NCI-H1092 treated with DMSO at 0.1 percent for 48 hours (cell line): ENCODE measurements around the gene IMPACT.

ENCODE experiments used
- DNase-seq: peaks from one replicate; lab custom pipeline; 2025; lab: John Stamatoyannopoulos, UW

Gene IMPACT

DNA sequence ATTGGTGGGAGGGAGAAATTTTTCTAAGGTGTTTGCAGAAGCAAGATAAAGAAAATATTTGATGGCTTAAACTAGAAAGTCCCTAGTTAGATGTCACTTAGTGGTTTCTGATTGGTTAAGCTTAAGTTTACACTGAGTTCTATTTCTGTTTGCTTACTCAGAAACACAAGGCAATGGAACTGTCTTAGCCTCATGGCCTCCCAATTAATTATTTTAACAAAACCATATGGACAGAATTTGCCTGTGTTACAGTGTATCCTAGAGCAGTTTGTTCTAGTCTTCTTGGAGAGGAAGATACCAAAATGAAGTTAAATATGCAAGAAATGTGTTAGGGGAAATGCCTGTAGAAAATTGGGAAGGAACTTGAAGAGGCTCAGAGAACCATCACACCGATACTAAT lies 4.6 kb upstream of the IMPACT start:
- DNase-seq = no peak

DNA sequence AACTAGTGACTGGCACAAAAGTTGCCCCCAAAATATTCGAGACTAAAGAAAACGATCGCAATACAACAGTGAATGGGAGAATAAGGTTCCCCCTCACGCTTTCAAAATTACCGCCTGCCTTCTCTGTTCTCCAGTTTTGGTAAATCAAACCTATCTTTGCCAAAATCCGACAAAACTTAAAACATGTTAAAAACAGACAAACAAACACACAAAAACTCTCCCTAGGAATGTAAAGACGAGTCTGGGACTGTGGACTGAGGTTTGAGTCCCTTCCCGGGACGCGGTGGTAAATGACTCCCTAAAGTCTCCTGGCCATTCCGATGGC lies 435 bp upstream of the IMPACT start:
- DNase-seq = no peak

DNA sequence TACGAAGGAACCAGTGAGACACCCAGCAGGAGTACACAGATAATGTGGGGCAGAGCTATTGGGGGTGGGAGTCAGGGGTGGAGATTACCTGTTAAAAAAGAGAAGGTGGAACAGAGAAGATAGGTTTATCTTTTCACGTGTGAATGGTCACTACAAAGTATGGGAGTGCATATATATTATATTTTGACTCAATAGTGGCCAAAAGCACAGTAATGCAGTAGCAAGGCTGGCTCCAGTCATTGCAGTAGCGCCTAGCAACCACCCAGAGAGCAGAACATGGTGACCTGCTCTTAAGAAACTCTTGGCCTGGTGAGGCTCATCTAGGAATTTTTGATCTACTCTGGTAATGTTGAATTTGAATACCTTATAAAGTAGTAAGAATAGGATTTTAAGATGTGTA lies 1.0 kb downstream of the IMPACT start:
- peak; percentile 38 for DNase-seq

DNA sequence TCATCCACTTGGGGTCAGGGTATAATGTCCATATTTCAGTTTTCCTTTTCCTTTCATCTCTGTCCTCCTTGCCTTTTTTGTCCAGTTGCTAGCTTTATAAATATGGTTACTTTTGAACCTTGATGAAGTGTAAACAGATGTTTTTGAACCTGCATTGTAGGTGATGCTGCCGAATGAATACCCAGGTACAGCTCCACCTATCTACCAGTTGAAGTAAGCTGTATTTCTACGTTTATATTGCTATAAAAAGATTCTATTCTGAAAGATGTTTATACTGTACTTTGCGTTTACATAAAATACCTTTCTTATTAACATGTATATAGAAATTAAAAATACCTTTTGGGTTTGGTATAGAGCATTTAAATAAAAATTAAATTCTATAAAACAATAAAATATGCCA lies 2.2 kb downstream of the IMPACT start:
- DNase-seq = no peak

DNA sequence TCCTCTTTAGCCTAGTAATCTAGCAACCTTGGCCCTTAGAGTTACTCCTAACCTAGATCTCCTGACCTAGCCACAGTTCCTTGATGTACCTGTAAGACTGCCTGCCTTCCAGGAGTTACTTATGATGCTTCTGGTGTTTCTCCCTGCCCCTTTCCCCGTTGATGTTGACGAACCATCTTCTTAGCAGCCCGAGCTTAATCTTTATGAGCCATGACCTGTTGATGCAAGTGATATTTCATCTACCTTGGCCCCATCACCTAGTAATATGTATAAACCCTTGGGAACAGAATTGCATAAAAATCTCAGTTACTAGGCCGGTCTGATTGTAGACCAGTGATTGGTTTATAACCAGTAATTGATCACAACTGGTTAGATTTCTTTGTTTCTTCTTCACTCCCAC lies 2.7 kb downstream of the IMPACT start:
- DNase-seq = no peak

DNA sequence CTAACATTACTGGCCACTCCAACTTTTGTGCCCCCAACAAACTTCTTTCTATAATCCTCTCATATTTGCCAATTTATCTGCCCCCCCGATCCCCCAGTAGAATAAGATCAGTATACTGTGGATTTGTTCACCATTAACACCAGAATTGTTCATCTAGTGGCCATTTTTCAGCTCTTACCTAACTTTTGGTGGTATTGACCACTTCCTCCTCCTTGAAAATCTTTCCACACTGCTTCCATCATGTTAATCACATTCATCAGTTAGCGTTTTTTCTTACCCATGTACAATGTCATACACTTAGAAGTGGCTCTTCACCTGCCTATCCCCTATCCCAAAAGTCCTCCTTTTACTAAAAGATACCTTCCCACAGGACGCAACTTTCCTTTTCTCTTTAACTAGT lies 6.1 kb downstream of the IMPACT start:
- no peak for DNase-seq

DNA sequence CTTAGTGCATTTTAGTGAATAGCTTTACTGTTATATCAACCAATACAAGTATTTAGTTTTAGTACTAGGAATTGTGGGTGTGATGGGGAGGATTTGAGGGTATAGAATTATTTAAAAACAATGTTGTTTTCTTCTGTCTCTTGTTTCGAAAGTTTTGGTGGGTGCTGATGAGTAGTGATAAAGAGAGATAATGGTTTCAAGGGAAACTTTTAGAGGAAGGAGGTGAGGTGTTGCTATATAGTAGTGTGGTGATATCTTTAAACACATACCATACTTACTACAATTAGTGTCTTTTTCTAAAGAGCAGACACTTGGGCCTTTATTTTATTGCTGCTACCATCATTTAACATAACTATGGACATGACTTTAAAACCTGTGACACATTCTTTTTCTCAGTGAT lies 10.5 kb downstream of the IMPACT start:
- DNase-seq = no peak

DNA sequence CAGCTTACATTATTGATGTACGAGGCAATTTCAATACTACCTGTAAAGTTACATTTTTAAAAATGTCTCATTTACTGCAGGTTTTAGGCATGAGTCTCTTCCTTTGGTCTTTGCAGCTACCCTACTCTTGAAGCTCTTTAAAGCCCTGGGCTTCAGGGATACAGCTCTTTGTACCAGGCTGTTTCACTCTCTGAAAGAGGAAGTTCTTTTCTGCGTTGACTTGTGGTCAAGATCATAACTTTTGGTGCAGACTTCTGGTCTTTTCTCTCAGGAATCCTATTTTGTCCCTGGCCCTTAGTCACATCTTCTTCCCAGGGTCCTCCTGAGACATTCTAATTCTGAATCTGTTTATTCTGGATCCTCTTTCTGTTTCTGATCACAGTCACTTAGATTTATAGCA lies 17.4 kb downstream of the IMPACT start:
- DNase-seq = no peak

DNA sequence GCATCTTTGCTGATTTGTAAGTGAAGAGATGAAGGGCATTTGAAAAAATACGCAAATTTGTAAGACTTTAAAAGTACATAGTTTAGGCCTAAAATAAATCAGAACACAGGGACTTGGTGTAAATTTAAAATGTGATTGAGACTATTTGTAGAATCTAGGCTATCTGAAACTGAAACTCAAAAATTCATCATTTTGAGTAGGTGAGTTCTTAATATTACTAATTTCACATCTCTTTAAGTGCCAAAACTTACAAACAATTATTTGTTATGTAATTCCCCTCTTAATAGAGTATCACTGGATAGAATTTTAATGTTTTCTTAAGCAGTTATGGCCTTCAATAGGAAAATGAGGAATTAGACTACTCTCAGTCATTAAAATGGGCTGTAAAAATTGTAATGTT lies 20.0 kb downstream of the IMPACT start:
- DNase-seq = no peak

DNA sequence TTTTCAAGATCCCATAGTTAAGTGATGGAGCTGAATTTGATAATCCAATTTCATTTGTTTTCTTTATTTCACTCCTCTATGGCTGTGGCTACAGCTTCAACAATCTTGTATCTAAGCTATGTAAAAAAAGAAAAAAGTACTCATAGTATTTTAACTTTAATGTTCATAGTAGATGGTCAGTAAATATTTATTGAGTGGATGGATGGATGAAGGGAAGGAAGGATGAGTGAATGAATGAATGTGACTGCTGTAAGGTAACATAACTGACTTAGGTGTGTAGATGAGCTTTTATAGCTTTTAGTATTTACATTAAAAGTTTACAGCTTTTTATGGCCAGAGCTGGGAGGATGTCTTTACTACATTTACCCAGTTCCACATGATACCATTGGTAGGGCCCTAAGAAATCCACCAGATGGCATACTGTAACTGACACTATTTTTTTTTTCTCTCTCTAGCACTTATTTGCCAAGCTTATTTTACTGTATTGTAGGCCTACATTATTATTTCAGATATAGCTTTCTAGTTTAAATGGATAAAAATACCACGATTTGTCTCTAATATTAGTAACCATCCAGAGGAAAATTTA lies 20.6 kb downstream of the IMPACT start:
- DNase-seq = no peak

DNA sequence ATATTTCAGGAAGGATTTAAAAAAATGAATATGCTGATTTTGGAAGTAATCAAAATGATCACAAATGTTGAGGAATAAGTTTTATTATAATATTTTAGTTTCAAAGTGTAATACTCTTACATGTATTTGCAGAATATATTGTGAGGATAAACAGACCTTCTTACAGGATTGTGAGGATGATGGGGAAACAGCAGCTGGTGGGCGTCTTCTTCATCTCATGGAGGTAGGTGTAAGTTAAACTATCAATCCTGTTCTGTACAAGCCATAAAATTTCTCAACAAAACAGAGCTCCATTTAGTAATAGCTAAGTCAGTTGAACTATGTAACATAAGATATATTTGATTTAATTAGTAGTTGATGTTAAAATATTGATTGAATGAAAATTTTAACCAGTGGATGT lies 21.5 kb downstream of the IMPACT start:
- no peak for DNase-seq

DNA sequence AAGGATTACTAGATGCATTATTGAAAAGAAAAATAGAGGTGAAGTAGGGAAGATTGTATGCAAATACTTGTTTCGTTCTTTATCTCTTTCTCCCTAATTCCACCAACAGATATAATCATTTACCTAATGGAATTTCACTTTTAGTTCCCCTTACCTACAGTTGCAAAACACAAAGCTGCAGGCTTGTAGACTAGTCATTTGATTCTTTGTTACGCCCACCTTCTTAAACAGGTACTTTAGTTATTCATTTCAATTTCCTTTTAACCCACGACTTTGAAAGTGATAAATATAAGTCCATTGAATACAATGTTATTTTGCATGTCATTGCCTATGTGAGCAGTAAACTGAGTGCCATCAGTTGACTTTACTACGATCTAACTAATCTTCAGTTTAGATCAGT lies 30.1 kb downstream of the IMPACT start:
- DNase-seq = no peak

DNA sequence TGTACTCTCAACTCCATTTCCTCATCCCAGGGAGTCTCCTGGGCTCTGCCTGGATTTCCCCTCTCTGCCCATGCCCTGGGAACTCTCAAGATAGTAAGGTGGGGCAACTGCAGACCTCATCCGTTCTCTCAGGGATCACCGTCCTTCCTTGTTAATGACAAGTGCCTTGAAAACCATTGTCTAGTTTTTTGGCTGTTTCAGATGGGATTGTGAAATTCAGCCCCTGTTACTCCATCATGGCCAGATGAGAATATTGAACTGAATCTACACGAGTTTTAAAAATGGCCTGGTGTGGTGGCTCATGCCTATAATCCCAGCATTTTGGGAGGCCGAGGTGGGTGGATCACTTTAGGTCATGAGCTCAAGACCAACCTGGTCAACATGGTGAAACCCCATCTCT lies 33.3 kb downstream of the IMPACT start:
- no peak for DNase-seq

DNA sequence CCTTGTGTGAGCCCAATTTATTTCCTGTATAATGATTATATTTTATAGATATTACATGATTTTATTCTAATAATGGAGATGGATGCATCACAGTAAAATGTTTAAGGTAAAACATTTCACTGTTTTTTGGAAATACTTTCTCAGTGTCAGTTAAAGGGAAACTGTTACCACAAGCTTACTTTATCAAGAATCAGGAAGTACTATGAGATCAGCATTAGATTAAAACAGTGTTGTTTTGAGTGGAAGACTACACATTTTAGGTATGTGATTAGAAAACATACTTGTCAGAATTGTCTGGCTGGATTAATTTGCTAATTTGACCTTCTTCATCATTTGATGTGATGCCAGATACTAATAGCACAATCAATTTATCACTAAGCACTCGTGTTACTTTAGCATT lies 33.9 kb downstream of the IMPACT start, which contains the start of gene HRH4:
TSS of gene HRH4 (plus strand) at position 250 of the 400 bp plus-strand sequence. CDS start at position 342, 92 bp downstream.
- no peak for DNase-seq

DNA sequence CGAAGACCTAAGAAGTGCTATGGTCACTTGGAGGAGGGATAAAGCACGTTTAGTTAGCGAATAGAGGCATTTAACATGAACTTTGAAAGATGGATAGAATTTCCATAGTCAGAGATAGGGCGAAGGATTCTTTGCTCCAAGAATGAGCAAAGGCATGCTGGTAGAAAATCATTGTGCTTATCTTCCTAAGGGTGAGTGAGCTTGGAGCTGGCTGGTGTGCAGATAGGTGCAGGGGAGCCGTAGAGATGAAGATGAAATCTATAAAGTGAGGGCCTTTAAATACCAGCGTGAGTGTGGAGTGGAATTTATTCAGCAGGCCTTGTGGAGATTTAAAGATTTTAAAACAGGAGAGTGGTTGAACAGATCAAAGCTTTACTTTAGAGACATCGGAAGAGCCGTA lies 35.5 kb downstream of the IMPACT start:
- DNase-seq = no peak

DNA sequence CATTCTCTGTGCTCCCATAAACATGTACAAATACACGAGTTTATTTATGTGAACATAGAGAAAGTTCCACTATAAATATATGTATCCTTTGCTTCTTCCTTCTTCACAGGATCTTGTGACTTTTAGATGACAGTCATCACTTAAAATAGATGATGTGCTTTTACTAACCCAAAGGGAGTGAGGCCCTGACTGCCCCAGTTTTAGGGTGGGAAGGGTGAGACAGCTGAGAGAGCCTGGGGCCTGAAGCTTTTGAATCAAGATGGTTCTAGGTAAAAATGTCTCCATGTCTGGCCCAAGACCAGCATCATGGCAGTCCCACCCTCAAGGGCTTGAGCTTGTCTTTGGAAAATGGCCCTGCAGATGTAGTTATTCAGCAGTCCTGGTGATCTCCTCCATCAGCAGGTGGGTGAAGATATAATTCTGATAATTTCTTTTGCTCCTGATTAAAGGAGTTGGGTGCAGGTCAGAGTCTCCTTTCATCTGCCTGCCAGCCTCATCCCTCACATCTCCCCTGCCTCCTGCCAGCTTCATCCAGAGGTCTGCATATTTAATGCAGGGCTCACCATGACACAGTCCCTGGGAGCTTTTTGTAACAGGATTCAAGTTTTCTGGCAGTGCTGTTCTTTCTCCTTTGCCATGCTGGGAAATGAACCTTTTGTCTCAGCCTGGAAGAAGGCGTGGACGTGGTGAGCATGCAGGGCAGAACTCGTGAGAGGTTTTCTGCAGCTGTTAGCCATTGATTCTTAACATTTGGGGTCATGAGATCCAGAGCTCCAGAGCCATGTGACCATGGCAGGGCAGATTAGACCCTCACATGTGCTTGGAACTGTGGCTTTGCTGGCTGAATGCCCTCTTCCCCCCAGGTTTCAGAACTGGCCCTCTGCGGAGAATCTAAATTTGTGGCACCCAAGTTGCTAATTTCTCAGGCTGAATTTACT lies 36.6 kb downstream of the IMPACT start:
- DNase-seq = no peak

DNA sequence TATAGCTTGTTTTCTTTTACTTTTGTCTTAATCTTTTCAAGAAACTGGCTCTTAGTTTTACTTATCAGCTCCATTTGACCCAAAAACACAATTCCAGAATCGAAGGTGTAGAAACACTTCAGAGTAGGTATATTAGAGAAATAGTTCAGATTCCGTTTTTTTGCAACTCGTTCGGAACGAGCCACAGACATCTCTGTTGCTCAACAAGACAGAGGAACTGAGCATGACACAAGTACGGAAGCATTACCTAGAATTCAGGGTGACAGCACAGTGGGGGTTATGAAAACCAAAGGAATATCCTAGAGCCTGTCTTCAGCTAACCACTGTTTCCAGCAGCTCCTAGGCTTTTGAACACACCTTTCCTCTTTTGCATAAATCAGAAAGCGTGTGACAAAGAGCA lies 39.0 kb downstream of the IMPACT start:
- no peak for DNase-seq

DNA sequence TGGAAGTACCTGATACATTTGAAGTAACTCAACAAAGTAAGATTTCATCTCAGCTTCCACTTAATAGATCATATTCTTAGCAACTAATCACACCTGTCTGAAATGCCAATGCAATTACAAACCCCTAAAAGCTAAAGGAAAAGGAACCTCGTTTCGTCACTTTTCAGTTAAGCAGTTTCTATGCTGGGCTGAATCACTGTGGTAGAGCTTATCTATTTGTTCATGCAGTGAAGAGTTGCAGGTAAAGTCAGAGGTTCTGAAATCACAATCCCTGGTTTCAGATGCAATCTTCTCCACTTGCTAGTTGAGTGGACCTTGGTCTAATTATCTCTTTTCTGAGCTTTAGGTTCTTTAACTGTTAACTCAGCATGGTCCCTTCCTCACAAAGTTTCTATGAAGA lies 40.3 kb downstream of the IMPACT start:
- no peak for DNase-seq

DNA sequence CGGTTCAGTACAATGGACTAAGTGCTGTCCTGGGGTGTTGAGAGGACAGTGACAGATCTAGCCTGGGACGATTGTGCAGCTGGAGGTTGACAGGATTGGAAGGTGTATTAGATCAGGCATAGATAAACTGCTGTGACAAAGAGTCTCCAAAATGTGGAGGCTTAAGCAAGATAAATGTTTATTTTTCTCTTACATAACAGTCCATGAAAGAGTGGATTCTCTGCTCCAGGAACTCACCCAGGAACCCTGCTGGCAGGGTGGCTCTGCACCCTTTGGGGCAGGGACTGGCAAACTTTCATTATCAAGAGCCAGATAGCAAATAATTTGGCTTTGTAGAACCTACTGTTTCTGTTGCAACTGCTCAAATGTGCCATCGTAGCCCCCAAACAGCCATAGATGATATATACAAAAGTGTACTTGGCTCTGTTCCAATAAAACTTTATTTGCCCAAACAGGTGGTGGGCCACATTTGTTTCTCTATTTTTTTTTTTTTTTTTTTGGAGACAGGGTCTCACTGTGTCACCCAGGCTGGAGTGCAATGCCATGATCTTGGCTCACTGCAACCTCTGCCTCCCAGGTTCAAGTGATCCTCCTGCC lies 43.6 kb downstream of the IMPACT start:
- peak; percentile 31 for DNase-seq

DNA sequence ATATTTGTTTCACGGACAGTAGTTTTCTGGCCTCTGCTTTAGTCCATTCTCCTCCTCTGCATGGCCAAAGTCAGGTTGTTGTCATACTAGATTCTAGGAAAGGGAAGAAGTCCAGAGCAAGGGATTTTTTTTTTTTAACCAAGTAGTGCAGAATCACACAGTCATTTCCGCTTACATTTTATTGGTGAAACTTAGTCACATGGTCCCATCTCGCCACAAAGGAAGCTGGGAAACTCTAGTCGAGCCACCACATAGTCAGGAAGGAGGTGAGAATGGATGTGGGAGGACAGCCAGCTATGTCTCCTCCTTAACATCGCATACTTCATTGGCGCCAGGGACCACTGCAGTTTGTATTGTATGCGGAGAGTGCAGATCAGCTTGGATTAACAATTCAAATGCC lies 44.3 kb downstream of the IMPACT start:
- no peak for DNase-seq

DNA sequence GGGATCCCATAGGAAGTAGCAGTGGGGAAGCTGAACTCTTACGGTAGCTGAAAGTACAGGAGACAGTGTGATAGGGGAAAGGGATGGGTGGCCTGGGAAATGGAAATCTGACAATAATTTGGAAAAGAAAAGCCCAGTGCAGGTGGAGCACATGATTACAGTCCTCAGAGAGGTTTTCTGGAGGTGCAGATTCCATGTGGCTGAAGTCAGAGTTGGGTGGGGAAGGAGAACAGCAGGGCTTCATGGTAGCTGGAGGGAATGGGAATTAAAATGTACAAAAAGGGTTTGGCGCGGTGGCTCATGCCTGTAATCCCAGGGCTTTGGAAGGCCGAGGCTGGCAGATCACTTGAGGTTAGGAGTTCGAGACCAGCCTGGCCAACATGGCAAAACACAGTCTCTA lies 46.1 kb downstream of the IMPACT start:
- no peak for DNase-seq

DNA sequence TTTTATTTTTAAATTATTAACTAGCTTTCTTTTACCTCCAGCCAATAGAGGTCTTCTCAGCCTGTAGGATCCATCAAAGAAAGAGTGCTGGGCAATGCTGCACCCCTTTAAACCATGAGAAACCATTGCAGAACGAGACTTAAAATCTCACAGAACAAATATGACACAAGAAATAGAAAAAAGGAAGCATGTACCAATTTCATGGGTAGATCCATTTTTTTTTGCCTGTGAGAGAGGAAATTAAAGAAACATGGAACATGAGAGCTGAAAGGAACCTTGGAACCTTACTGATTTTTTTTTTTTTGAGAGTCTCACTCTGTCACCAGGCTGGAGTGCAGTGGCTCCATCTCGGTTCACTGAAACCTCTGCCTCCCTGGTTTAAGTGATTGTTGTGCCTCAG lies 47.9 kb downstream of the IMPACT start:
- DNase-seq = no peak

DNA sequence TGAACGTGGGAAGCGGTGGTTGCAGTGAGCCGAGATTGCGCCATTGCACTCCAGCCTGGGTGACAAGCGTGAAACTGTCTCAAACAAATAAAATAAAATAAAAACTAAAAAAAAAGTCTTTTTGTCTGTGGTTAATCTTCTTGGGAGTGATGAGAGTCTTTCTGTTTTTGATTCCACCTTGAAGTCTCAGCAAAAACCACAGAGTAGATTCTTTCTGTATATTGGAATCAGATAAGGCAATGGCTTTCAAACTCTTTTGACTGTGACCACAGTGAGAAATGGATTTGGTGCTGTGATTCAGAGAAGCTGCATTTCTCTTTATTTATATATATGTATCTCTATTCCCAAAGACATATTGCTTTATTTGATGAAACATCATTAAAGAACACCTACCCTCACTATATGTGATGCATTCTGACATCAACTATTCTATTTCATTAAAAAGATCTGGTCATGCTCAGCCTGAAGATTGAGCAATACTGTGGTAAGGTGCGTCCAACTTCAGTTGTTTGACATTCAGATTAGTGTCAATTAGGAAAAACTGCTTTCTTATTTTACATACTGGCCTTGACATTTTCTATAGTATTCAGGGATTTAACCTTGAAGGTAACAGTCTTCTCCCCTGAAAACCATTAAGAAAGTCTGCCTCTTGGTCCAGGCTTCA lies 49.6 kb downstream of the IMPACT start:
- DNase-seq = no peak
